ENCODE data around the gene RBM33. TPM values are rescaled to one million over a fixed set of nuclear protein-coding genes. Genes with fewer than 3 reads are reported as not detected.
A peak's percentile ranks its signal among the peaks of the same experiment; 100 is the strongest.

Gene RBM33
- total RNA-seq, 1 experiment from 2014 or later: 25.8 TPM

- in situ Hi-C loops (cut with HindIII; ENCODE audit: low pct_unique_long_range_greater_than_20kb, low sequenced_read_pairs): no loop called here
- DNase-seq (ENCODE audit: low read depth, low spot score): no peak
Observed at GRCh38 chr7:155763122-155763521, 118.7 kb downstream of the RBM33 start.

- no peak for DNase-seq (ENCODE audit: low read depth, low spot score)
- in situ Hi-C loops (cut with HindIII; ENCODE audit: low pct_unique_long_range_greater_than_20kb, low sequenced_read_pairs): no loop called here
Observed at GRCh38 chr7:155763691-155764437, 119.4 kb downstream of the RBM33 start.

GRCh38 chr7:155764438-155764793 is 120.0 kb downstream of the RBM33 start:
- DNase-seq (ENCODE audit: low read depth, low spot score): no peak
- in situ Hi-C loops (cut with HindIII; ENCODE audit: low pct_unique_long_range_greater_than_20kb, low sequenced_read_pairs): no loop called here

GRCh38 chr7:155765458-155765857 is 121.0 kb downstream of the RBM33 start:
- in situ Hi-C loops (cut with HindIII; ENCODE audit: low pct_unique_long_range_greater_than_20kb, low sequenced_read_pairs): no loop called here

GRCh38 chr7:155766386-155766785 is 121.9 kb downstream of the RBM33 start:
- in situ Hi-C loops (cut with HindIII; ENCODE audit: low pct_unique_long_range_greater_than_20kb, low sequenced_read_pairs): no loop called here
- DNase-seq (ENCODE audit: low read depth, low spot score): peak; percentile 82

More at GRCh38 chr7:155765458-155765857, 121.0 kb downstream of the RBM33 start:
- no peak for DNase-seq (ENCODE audit: low read depth, low spot score)

GRCh38 chr7:155766966-155767916 is 122.8 kb downstream of the RBM33 start:
- in situ Hi-C loops (cut with HindIII; ENCODE audit: low pct_unique_long_range_greater_than_20kb, low sequenced_read_pairs): no loop called here

GRCh38 chr7:155769701-155770100 is 125.2 kb downstream of the RBM33 start:
- DNase-seq (ENCODE audit: low read depth, low spot score): peak; percentile 100
- in situ Hi-C loops (cut with HindIII; ENCODE audit: low pct_unique_long_range_greater_than_20kb, low sequenced_read_pairs): no loop called here

More at GRCh38 chr7:155766966-155767916, 122.8 kb downstream of the RBM33 start:
- DNase-seq (ENCODE audit: low read depth, low spot score): peak; percentile 40

- in situ Hi-C loops (cut with HindIII; ENCODE audit: low pct_unique_long_range_greater_than_20kb, low sequenced_read_pairs): no loop called here
- DNase-seq (ENCODE audit: low read depth, low spot score): peak; percentile 59
Observed at GRCh38 chr7:155770241-155770640, 125.8 kb downstream of the RBM33 start.

GRCh38 chr7:155773531-155773930 is 129.1 kb downstream of the RBM33 start:
- in situ Hi-C loops (cut with HindIII; ENCODE audit: low pct_unique_long_range_greater_than_20kb, low sequenced_read_pairs): no loop called here
- no peak for DNase-seq (ENCODE audit: low read depth, low spot score)

GRCh38 chr7:155774947-155775346 is 130.5 kb downstream of the RBM33 start:
- in situ Hi-C loops (cut with HindIII; ENCODE audit: low pct_unique_long_range_greater_than_20kb, low sequenced_read_pairs): no loop called here

GRCh38 chr7:155775691-155776090 is 131.2 kb downstream of the RBM33 start:
- in situ Hi-C loops (cut with HindIII; ENCODE audit: low pct_unique_long_range_greater_than_20kb, low sequenced_read_pairs): no loop called here
- no peak for DNase-seq (ENCODE audit: low read depth, low spot score)

More at GRCh38 chr7:155774947-155775346, 130.5 kb downstream of the RBM33 start:
- no peak for DNase-seq (ENCODE audit: low read depth, low spot score)

GRCh38 chr7:155776606-155777005 is 132.1 kb downstream of the RBM33 start:
- in situ Hi-C loops (cut with HindIII; ENCODE audit: low pct_unique_long_range_greater_than_20kb, low sequenced_read_pairs): no loop called here
- DNase-seq (ENCODE audit: low read depth, low spot score): no peak

GRCh38 chr7:155778349-155778748 is 133.9 kb downstream of the RBM33 start:
- no peak for DNase-seq (ENCODE audit: low read depth, low spot score)
- in situ Hi-C loops (cut with HindIII; ENCODE audit: low pct_unique_long_range_greater_than_20kb, low sequenced_read_pairs): no loop called here

- in situ Hi-C loops (cut with HindIII; ENCODE audit: low pct_unique_long_range_greater_than_20kb, low sequenced_read_pairs): no loop called here
- no peak for DNase-seq (ENCODE audit: low read depth, low spot score)
Observed at GRCh38 chr7:155780884-155781283, 136.4 kb downstream of the RBM33 start.

GRCh38 chr7:155781433-155781832 is 137.0 kb downstream of the RBM33 start:
- no peak for DNase-seq (ENCODE audit: low read depth, low spot score)
- in situ Hi-C loops (cut with HindIII; ENCODE audit: low pct_unique_long_range_greater_than_20kb, low sequenced_read_pairs): no loop called here

- in situ Hi-C loops (cut with HindIII; ENCODE audit: low pct_unique_long_range_greater_than_20kb, low sequenced_read_pairs): no loop called here
- no peak for DNase-seq (ENCODE audit: low read depth, low spot score)
Observed at GRCh38 chr7:155782466-155782865, 138.0 kb downstream of the RBM33 start.

GRCh38 chr7:155785536-155785935 is 141.1 kb downstream of the RBM33 start:
- peak; percentile 66 for DNase-seq (ENCODE audit: low read depth, low spot score)
- in situ Hi-C loops (cut with HindIII; ENCODE audit: low pct_unique_long_range_greater_than_20kb, low sequenced_read_pairs): no loop called here

GRCh38 chr7:155786491-155786890 is 142.0 kb downstream of the RBM33 start:
- DNase-seq (ENCODE audit: low read depth, low spot score): no peak
- in situ Hi-C loops (cut with HindIII; ENCODE audit: low pct_unique_long_range_greater_than_20kb, low sequenced_read_pairs): no loop called here

Measured in SK-MEL-5 (cell line).